SK-N-SH treated with all-trans-retinoic acid at 6 μM for 48 hours (cell line): Measurements from ENCODE around the gene NPIPB12.
A peak's percentile ranks its signal among the peaks of the same experiment; 100 is the strongest.
"Not testable (repeated sequence)": the region's sequence is repeated elsewhere in the genome, so short reads cannot be mapped to it uniquely, and the experiment has no call there.

ENCODE experiments used
- ATAC-seq: fragments of 200-7000 bp; cut with Tn5 transposase; 3 replicates; pipeline ENCODE4 v1.9.1; 2020; ENCODE audit warnings: mild to moderate bottlenecking, moderate library complexity

Gene NPIPB12

GRCh38 chr16:29506308-29506707, at the start of gene NPIPB12:
Gene NPIPB12, minus strand, starts transcription at chr16:29506408.
- not testable (repeated sequence) for ATAC-seq

GRCh38 chr16:29521520-29521919, 15.3 kb upstream of the NPIPB12 start:
- ATAC-seq = not testable (repeated sequence)

- ATAC-seq = not testable (repeated sequence)
Observed at GRCh38 chr16:29482276-29482675, 23.9 kb downstream of the NPIPB12 start.

GRCh38 chr16:29472065-29472464, 34.1 kb downstream of the NPIPB12 start:
- ATAC-seq = not testable (repeated sequence)

- ATAC-seq = 0 out of 3 replicates have a peak, but pooled peaks have one; percentile 2
Observed at GRCh38 chr16:29469660-29470059, 36.5 kb downstream of the NPIPB12 start.

- peak; percentile 48 for ATAC-seq
Observed at GRCh38 chr16:29467654-29468366, 38.4 kb downstream of the NPIPB12 start.

- peak; percentile 45 for ATAC-seq
Observed at GRCh38 chr16:29466904-29467303, 39.3 kb downstream of the NPIPB12 start.

- peak; percentile 76 for ATAC-seq
Observed at GRCh38 chr16:29465985-29466824, 40.0 kb downstream of the NPIPB12 start.

GRCh38 chr16:29460647-29461030, 45.6 kb downstream of the NPIPB12 start:
- ATAC-seq = not testable (repeated sequence)

GRCh38 chr16:29459706-29460646, 46.2 kb downstream of the NPIPB12 start, which contains the start of gene SULT1A4:
Gene SULT1A4, plus strand, starts transcription at chr16:29459913. Its CDS starts 1,473 bp downstream, at chr16:29461386.
- peak; percentile 56 for ATAC-seq

- not testable (repeated sequence) for ATAC-seq
Observed at GRCh38 chr16:29457660-29458059, 48.5 kb downstream of the NPIPB12 start.

GRCh38 chr16:29454828-29455227, 51.4 kb downstream of the NPIPB12 start:
- peak; percentile 81 for ATAC-seq

GRCh38 chr16:29454269-29454668, 51.9 kb downstream of the NPIPB12 start, which contains the start of the genes BOLA2 and SLX1B:
Gene BOLA2, minus strand, starts transcription at chr16:29454351. Its CDS starts 98 bp downstream, at chr16:29454253.
Gene SLX1B, plus strand, starts transcription at chr16:29454533.
- ATAC-seq = peak; percentile 96

GRCh38 chr16:29453754-29454153, 52.5 kb downstream of the NPIPB12 start:
- peak; percentile 40 for ATAC-seq
